H1 (cell line): ENCODE results near the gene CALHM3. TPM values are rescaled to one million over a fixed set of nuclear protein-coding genes. Genes with fewer than 3 reads are reported as not detected.
"Not testable (repeated sequence)": the region's sequence is repeated elsewhere in the genome, so short reads cannot be mapped to it uniquely, and the experiment has no call there.

Source experiments
- CTCF ChIA-PET: fragments of 300-600 bp; sonication (Branson Sonifier 250); formaldehyde crosslinking; loops from one replicate; lab custom pipeline; 2021; ENCODE audit not compliant: partially characterized antibody; lab: Charles Lee
- POLR2A ChIA-PET: fragments of 300-600 bp; sonication (Branson Sonifier 250); formaldehyde crosslinking; loops from one replicate; lab custom pipeline; 2021; ENCODE audit warnings: inconsistent platforms; ENCODE audit not compliant: partially characterized antibody; lab: Charles Lee
- DNase-seq, 2 experiments: peaks; one replicate each; pipeline versions ENCODE4 v3.0.0 to v3.0.0-alpha.2; 2010 to 2022; ENCODE audit warnings: low spot score in 2 of 2, low read depth in 1 of 2, mixed read lengths in 1 of 2
- FAIRE-seq: peaks from 2 replicates; lab custom pipeline; 2011; peaks lifted over from hg19 to GRCh38; lab: Jason Lieb, UNC
- H2AFZ ChIP-seq: 2 replicates; pipeline ENCODE4 v1.8.1; 2012; ENCODE audit warnings: low read length, inconsistent platforms
- H2AK5ac ChIP-seq: 2 replicates; pipeline ENCODE4 v1.6.1; 2013; ENCODE audit warnings: low read depth, low read length
- H2BK120ac ChIP-seq: replicated peaks from 2 replicates; pipeline ENCODE3; 2013; ENCODE audit warnings: low read depth, low read length, inconsistent platforms
- H2BK12ac ChIP-seq: 2 replicates; pipeline ENCODE4 v1.6.1; 2013; ENCODE audit warnings: low read depth, low read length
- H2BK15ac ChIP-seq: 2 replicates; pipeline ENCODE4 v1.6.1; 2013; ENCODE audit warnings: low read length
- H2BK20ac ChIP-seq: 2 replicates; pipeline ENCODE4 v1.6.1; 2013; ENCODE audit warnings: low read length
- H2BK5ac ChIP-seq: 2 replicates; pipeline ENCODE4 v1.6.1; 2013; ENCODE audit warnings: low read depth, low read length
- H3K14ac ChIP-seq: 2 replicates; pipeline ENCODE4 v1.6.1; 2013; ENCODE audit warnings: inconsistent platforms; ENCODE audit not compliant: insufficient read length
- H3K18ac ChIP-seq: 2 replicates; pipeline ENCODE4 v1.6.1; 2013; ENCODE audit warnings: low read length; ENCODE audit errors: extremely low read depth
- H3K23ac ChIP-seq: 2 replicates; pipeline ENCODE4 v1.6.1; 2013; ENCODE audit warnings: inconsistent platforms; ENCODE audit not compliant: insufficient read length
- H3K23me2 ChIP-seq: 2 replicates; pipeline ENCODE4 v1.6.1; 2013; ENCODE audit warnings: low read depth, low read length
- H3K27ac ChIP-seq: 2 replicates; pipeline ENCODE4 v1.6.1; 2011; ENCODE audit warnings: low read depth, low read length, inconsistent platforms
- H3K27me3 ChIP-seq, 4 experiments: replicated peaks in 1 of 4; 1 replicate in 1 of 4; 2 replicates in 3 of 4; pipeline versions ENCODE4 v1.6.1 to v1.8.1; 2011 to 2013; ENCODE audit warnings: low read length in 3 of 4, mild to moderate bottlenecking in 3 of 4, inconsistent platforms in 2 of 4, mixed read lengths in 2 of 4, moderate library complexity in 1 of 4; ENCODE audit not compliant: control insufficient read depth in 3 of 4, insufficient read depth in 3 of 4; ENCODE audit errors: extremely low read depth in 1 of 4
- H3K36me3 ChIP-seq, 4 experiments: 2 replicates each; pipeline versions ENCODE4 v1.6.1 to v1.8.1; 2011 to 2013; ENCODE audit warnings: mild to moderate bottlenecking in 4 of 4, low read length in 3 of 4, moderate library complexity in 2 of 4, control low read depth in 1 of 4, inconsistent platforms in 1 of 4; ENCODE audit not compliant: insufficient read depth in 4 of 4, control insufficient read depth in 2 of 4
- H3K4ac ChIP-seq: replicated peaks from 2 replicates; pipeline ENCODE3; 2013; ENCODE audit warnings: low read length, low read depth, mixed read lengths, inconsistent platforms; ENCODE audit not compliant: insufficient read length
- H3K4me1 ChIP-seq, 4 experiments: replicated peaks in 1 of 4; 1 replicate in 1 of 4; 2 replicates in 3 of 4; pipeline versions ENCODE4 v1.6.1 to v1.8.1; 2011 to 2013; ENCODE audit warnings: low read length in 3 of 4, inconsistent platforms in 2 of 4, mixed read lengths in 1 of 4; ENCODE audit not compliant: insufficient read depth in 4 of 4, control insufficient read depth in 3 of 4
- H3K4me2 ChIP-seq, 2 experiments: 2 replicates each; pipeline versions ENCODE4 v1.6.1 to v1.8.1; 2011 to 2013; ENCODE audit warnings: low read depth in 2 of 2, low read length in 2 of 2, control low read depth in 1 of 2, inconsistent platforms in 1 of 2, mild to moderate bottlenecking in 1 of 2; ENCODE audit not compliant: insufficient read depth in 1 of 2
- H3K4me3 ChIP-seq, 4 experiments: fragments of 200-600, 300-600 bp in 1 of 4; sonication (generic), shearing (Covaris generic), sonication (Bioruptor Twin) in 1 of 4; 2 replicates each; pipeline versions ENCODE4 v1.5.1 to v1.8.1; 2011 to 2016; ENCODE audit warnings: low read length in 4 of 4, low read depth in 3 of 4, control low read depth in 2 of 4, inconsistent platforms in 2 of 4, mild to moderate bottlenecking in 2 of 4, mixed read lengths in 1 of 4, moderate library complexity in 1 of 4; ENCODE audit not compliant: insufficient read depth in 2 of 4; ENCODE audit errors: extremely low read depth in 1 of 4
- H3K56ac ChIP-seq: replicated peaks from 2 replicates; pipeline ENCODE3; 2013; ENCODE audit warnings: low read depth, mild to moderate bottlenecking, mixed read lengths, low read length, inconsistent platforms; ENCODE audit not compliant: insufficient read length
- H3K79me1 ChIP-seq: 2 replicates; pipeline ENCODE4 v1.6.1; 2013; ENCODE audit warnings: low read depth, low read length, control low read depth
- H3K79me2 ChIP-seq, 2 experiments: 2 replicates each; pipeline versions ENCODE4 v1.6.1 to v1.8.1; 2012 to 2013; ENCODE audit warnings: low read length in 2 of 2, mild to moderate bottlenecking in 2 of 2, inconsistent platforms in 1 of 2; ENCODE audit not compliant: insufficient read depth in 2 of 2, control insufficient read depth in 1 of 2
- H3K9ac ChIP-seq, 4 experiments: replicated peaks in 1 of 4; 1 replicate in 1 of 4; 2 replicates in 3 of 4; pipeline versions ENCODE4 v1.6.1 to v1.8.1; 2011 to 2013; ENCODE audit warnings: low read depth in 3 of 4, low read length in 3 of 4, control low read depth in 2 of 4, mild to moderate bottlenecking in 2 of 4, moderate library complexity in 2 of 4, inconsistent platforms in 1 of 4; ENCODE audit errors: extremely low read depth in 1 of 4
- H3K9me3 ChIP-seq, 2 experiments: 2 replicates each; pipeline versions ENCODE4 v1.6.1 to v1.8.1; 2012 to 2013; ENCODE audit warnings: mild to moderate bottlenecking in 2 of 2, moderate library complexity in 2 of 2, control low read depth in 1 of 2, inconsistent platforms in 1 of 2, low read depth in 1 of 2, low read length in 1 of 2, mixed read lengths in 1 of 2; ENCODE audit not compliant: insufficient read depth in 2 of 2
- H4K20me1 ChIP-seq, 2 experiments: replicated peaks in 1 of 2; 2 replicates each; pipeline versions ENCODE3 to v1.8.1; 2011 to 2013; ENCODE audit warnings: inconsistent platforms in 2 of 2, low read length in 2 of 2, mild to moderate bottlenecking in 1 of 2; ENCODE audit not compliant: insufficient read depth in 2 of 2, control insufficient read depth in 1 of 2
- H4K5ac ChIP-seq: 2 replicates; pipeline ENCODE4 v1.6.1; 2013; ENCODE audit warnings: low read length, low read depth, mixed read lengths, inconsistent platforms; ENCODE audit not compliant: insufficient read length
- H4K8ac ChIP-seq: 2 replicates; pipeline ENCODE4 v1.8.0; 2013; ENCODE audit warnings: mild to moderate bottlenecking, moderate library complexity, low read length, inconsistent platforms; ENCODE audit not compliant: insufficient read depth; ENCODE audit errors: extremely low read depth
- H4K91ac ChIP-seq: replicated peaks from 2 replicates; pipeline ENCODE3; 2013; ENCODE audit warnings: low read length, mixed read lengths, inconsistent platforms; ENCODE audit not compliant: insufficient read length
- WGBS, 2 experiments: shearing (Covaris generic) in 1 of 2; methylation state at CpG; one replicate each; pipeline versions ENCODE4 v1.1.6 to v1.1.7; 2013 to 2015; ENCODE audit warnings: low lambda C conversion rate in 2 of 2, mixed read lengths in 2 of 2, inconsistent platforms in 1 of 2, low coverage in 1 of 2, missing lambda C conversion rate in 1 of 2; ENCODE audit not compliant: insufficient replicate concordance in 2 of 2, insufficient coverage in 1 of 2, insufficient read length in 1 of 2; ENCODE audit errors: extremely low coverage in 1 of 2, missing lambda C conversion rate in 1 of 2; 5-methylcytosine and 5-hydroxymethylcytosine counted together
- polyA plus RNA-seq, 7 experiments: library from polyadenylated mRNA; depleted of rRNA in 3 of 7; stranded (reverse) in 5 of 7; unstranded in 2 of 7; fragments of >200 nt in 5 of 7; fragments of 200-250 nt in 2 of 7; gene quantifications; 1 replicate in 5 of 7; 2 replicates in 1 of 7; 4 replicates in 1 of 7; pipeline versions ENCODE4 v1.2.1 to v1.2.3, GENCODE V29; 2011 to 2013; ENCODE audit warnings: missing spikeins in 2 of 7, mixed read lengths in 2 of 7
- total RNA-seq: library from RNA; stranded (reverse); fragmentation: NEBNext Ultra II Directional; extraction: Animal tissue kit (Norgen Biotek cat#: 25700); gene quantifications from 2 replicates; pipeline ENCODE4 v1.2.1, GENCODE V29; 2021

The CALHM3 gene
- total and polyA plus RNA-seq, 2 of the 8 experiments (the other 6 are each of a cell fraction or from before 2014, with no cell fraction given): 0.17 to 0.60 TPM

- H4K8ac ChIP-seq, H2BK15ac ChIP-seq, H2AK5ac ChIP-seq, H3K23ac ChIP-seq, H3K36me3 ChIP-seq, H3K9me3 ChIP-seq, FAIRE-seq, H3K18ac ChIP-seq, H2BK20ac ChIP-seq, H3K9ac ChIP-seq, H3K14ac ChIP-seq, CTCF ChIA-PET, H3K4me1 ChIP-seq, H4K20me1 ChIP-seq, H3K4me3 ChIP-seq, H3K27me3 ChIP-seq, H2AFZ ChIP-seq, H2BK12ac ChIP-seq, POLR2A ChIA-PET, H2BK120ac ChIP-seq, DNase-seq, H3K4me2 ChIP-seq, H4K5ac ChIP-seq, H3K4ac ChIP-seq, H3K27ac ChIP-seq, H3K56ac ChIP-seq, H2BK5ac ChIP-seq, H4K91ac ChIP-seq, H3K79me2 ChIP-seq, H3K23me2 ChIP-seq, H3K79me1 ChIP-seq: not testable (repeated sequence)
- 86% methylated on average over 7 of the region's 7 CpGs; no CpG with 5 or more reads in 1 of the 2 experiments for WGBS, 2 experiments
These were observed 43.0 kb upstream of the CALHM3 start for GRCh38 chr10:103522006-103522405.
